Loucy (cell line): ENCODE measurements around the gene CREB3L2.

Experiments
- H2AFZ ChIP-seq: fragments of 200-600 bp; sonication (generic); 2 replicates; pipeline ENCODE4 v1.6.0; 2016; ENCODE audit warnings: antibody characterized with exemption, mild to moderate bottlenecking, low read length, moderate library complexity
- H3F3A ChIP-seq: fragments of 200-600 bp; 2 replicates; pipeline ENCODE4 v1.6.0; 2016; ENCODE audit warnings: antibody characterized with exemption, low read depth, mild to moderate bottlenecking
- H3K27me3 ChIP-seq: fragments of 200-600 bp; sonication (generic); 2 replicates; pipeline ENCODE4 v1.6.1; 2014; ENCODE audit warnings: low read length, mild to moderate bottlenecking; ENCODE audit not compliant: insufficient read depth, poor library complexity, severe bottlenecking
- H3K36me3 ChIP-seq: fragments of 200-600 bp; sonication (generic); 2 replicates; pipeline ENCODE4 v1.6.1; 2016; ENCODE audit warnings: low read length; ENCODE audit not compliant: insufficient read depth
- H3K4me1 ChIP-seq: fragments of 200-600 bp; sonication (generic); 2 replicates; pipeline ENCODE4 v1.5.1; 2014; ENCODE audit warnings: low read length, mild to moderate bottlenecking; ENCODE audit not compliant: insufficient read depth, poor library complexity, severe bottlenecking
- H3K4me2 ChIP-seq: fragments of 200-600 bp; sonication (generic); 2 replicates; pipeline ENCODE4 v1.6.0; 2014; ENCODE audit warnings: antibody characterized with exemption, low read length, low read depth, mild to moderate bottlenecking; ENCODE audit not compliant: poor library complexity, severe bottlenecking
- H3K4me3 ChIP-seq: fragments of 200-600 bp; sonication (generic); 2 replicates; pipeline ENCODE4 v1.5.1; 2014; ENCODE audit warnings: low read length, mild to moderate bottlenecking, mixed read lengths; ENCODE audit not compliant: poor library complexity, severe bottlenecking
- H3K79me2 ChIP-seq: fragments of 200-600 bp; sonication (generic); 2 replicates; pipeline ENCODE4 v1.6.1; 2014; ENCODE audit warnings: low read length; ENCODE audit not compliant: insufficient read depth
- H3K9ac ChIP-seq: fragments of 200-600 bp; sonication (generic); 2 replicates; pipeline ENCODE4 v1.6.0; 2014; ENCODE audit warnings: mild to moderate bottlenecking, low read depth, low read length, moderate library complexity; ENCODE audit not compliant: poor library complexity, severe bottlenecking
- H3K9me2 ChIP-seq: fragments of 200-600 bp; sonication (generic); replicated peaks from 2 replicates; pipeline ENCODE4 v1.6.1; 2016; ENCODE audit warnings: low read depth, low read length, mixed read lengths
- H3K9me3 ChIP-seq: fragments of 200-600 bp; sonication (generic); 2 replicates; pipeline ENCODE4 v1.6.1; 2014; ENCODE audit warnings: mild to moderate bottlenecking, antibody characterized with exemption, low read length, low read depth; ENCODE audit not compliant: insufficient read depth
- H4K20me1 ChIP-seq: fragments of 200-600 bp; sonication (generic); 2 replicates; pipeline ENCODE4 v1.6.0; 2014; ENCODE audit warnings: antibody characterized with exemption, low read length, mild to moderate bottlenecking; ENCODE audit not compliant: insufficient read depth, poor library complexity, severe bottlenecking
- EZH2phosphoT487 ChIP-seq: fragments of 200-600 bp; IDR thresholded peaks from 2 replicates; pipeline ENCODE4 v1.6.1; 2018; ENCODE audit warnings: antibody characterized with exemption, mild to moderate bottlenecking, moderate library complexity, borderline replicate concordance
- TF ChIP-seq, protein P1 (sequence below): fragments of 200-600 bp; sonication (generic); conservative IDR thresholded peaks from 2 replicates; pipeline ENCODE4 v1.5.1; 2014; ENCODE audit warnings: mild to moderate bottlenecking, antibody characterized with exemption, low read length

Gene CREB3L2

DNA sequence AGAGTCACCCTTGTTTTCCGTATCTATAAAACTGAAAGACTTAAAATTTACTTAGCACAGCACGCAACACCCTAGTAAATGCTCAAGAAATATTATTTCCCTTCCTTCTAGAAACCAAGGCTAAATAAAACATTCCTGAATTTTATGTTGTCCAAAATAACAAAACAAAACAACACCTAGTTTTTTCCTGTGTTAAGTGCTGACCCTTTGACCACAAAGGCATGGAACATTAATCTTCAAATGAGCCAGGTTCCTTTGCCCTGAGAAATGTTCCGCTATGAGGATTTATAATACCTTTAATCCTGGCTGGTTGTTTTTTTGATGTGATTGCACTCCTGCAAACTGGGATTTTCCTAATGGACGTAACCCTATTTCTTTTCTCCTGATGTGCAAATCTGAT lies 126.1 kb downstream of the CREB3L2 start:
- Histone ChIP-seq H3K9me2 (no peaks in the 10 kb centered on the region), H3K9ac (no peak overlapping the region), H3K4me2 (no peak overlapping the region), H3K27me3 (no peaks in the 10 kb centered on the region), H3F3A (no peaks in the 10 kb centered on the region), H3K79me2 (no peaks in the 10 kb centered on the region), H3K9me3 (no peaks in the 10 kb centered on the region), H3K4me3 (no peak overlapping the region), H3K36me3 (peaks cover 64% of the 10 kb centered on the region; the same call in 1 of the 2 replicates), H4K20me1 (no peaks in the 10 kb centered on the region), H3K4me1 (no peaks in the 10 kb centered on the region), H2AFZ (no peak overlapping the region)
- TF ChIP-seq, protein P1, sequence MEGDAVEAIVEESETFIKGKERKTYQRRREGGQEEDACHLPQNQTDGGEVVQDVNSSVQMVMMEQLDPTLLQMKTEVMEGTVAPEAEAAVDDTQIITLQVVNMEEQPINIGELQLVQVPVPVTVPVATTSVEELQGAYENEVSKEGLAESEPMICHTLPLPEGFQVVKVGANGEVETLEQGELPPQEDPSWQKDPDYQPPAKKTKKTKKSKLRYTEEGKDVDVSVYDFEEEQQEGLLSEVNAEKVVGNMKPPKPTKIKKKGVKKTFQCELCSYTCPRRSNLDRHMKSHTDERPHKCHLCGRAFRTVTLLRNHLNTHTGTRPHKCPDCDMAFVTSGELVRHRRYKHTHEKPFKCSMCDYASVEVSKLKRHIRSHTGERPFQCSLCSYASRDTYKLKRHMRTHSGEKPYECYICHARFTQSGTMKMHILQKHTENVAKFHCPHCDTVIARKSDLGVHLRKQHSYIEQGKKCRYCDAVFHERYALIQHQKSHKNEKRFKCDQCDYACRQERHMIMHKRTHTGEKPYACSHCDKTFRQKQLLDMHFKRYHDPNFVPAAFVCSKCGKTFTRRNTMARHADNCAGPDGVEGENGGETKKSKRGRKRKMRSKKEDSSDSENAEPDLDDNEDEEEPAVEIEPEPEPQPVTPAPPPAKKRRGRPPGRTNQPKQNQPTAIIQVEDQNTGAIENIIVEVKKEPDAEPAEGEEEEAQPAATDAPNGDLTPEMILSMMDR: no peak
- no peak for TF ChIP-seq EZH2phosphoT487

DNA sequence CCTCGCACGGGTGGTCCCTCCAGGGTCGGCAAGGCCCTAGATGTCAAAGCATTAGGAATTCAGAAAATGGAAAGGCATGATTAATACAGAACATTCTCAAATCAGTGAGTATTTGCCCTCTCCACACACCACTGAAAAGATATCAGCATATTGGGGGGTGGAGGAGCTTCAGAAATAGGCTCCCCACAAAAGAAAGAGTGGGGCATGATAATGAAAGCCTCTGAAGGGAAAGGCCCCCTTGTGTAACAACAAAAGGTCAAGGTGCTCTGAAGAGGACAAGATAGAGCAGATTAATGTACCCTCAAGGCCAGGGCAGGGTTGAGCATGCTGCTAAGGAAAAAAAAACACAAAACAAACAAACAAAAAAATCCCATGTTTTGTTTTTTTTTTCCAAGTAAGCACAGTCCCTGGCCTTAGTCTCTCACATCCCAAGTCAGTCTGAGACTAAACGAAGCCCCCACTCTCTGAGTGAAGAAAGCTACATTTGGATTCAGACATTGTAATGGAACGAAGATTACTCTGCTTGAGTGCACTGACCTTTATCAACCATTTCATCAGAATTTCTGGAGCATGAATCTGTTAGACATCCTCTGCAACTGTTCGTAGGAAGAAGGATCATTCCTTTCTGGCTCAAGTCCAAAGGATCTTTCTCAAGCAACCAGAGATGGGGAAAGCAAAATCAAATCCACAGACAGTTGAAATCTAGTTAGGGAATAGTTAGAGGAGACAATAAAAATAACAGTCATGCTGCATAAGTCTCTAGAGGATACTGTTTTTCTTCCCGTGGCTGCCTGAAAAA lies 127.7 kb downstream of the CREB3L2 start:
- Histone ChIP-seq H3F3A (no peaks in the 10 kb centered on the region), H3K4me3 (no peak overlapping the region), H3K4me2 (no peak overlapping the region), H3K27me3 (no peaks in the 10 kb centered on the region), H3K9ac (no peak overlapping the region), H4K20me1 (no peaks in the 10 kb centered on the region), H3K9me3 (no peaks in the 10 kb centered on the region), H3K79me2 (no peaks in the 10 kb centered on the region), H3K36me3 (peaks cover 48% of the 10 kb centered on the region; the same call in 1 of the 2 replicates), H3K9me2 (no peaks in the 10 kb centered on the region), H3K4me1 (no peaks in the 10 kb centered on the region), H2AFZ (no peak overlapping the region)
- TF ChIP-seq EZH2phosphoT487: no peak
- TF ChIP-seq, protein P1: no peak

DNA sequence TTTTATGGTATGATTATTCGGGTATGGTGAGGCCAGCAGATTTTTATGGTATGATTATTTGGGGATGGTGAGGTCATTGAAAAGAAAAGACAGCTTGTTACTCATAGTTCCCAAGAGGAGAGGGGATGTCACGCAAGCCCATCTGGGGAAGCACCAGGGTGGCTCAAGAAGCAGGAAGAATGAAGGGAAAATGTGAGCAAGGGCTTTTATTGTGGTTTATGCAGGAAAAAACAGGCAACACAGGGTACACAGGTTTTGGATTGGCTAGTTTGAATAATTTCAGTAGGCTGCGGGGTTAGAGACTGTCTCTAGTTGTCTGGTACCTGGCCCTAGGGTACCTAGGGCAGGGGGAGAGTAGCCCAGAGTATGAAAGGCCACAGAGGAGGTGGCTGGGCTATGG lies 128.4 kb downstream of the CREB3L2 start:
- no peaks in the 10 kb centered on the region for H3K27me3 ChIP-seq
- H3K9me2 ChIP-seq: no peaks in the 10 kb centered on the region
- H3K9ac ChIP-seq: no peak overlapping the region
- H2AFZ ChIP-seq: no peak overlapping the region
- no peaks in the 10 kb centered on the region for H4K20me1 ChIP-seq
- TF ChIP-seq EZH2phosphoT487: no peak
- TF ChIP-seq, protein P1: no peak
- H3K4me1 ChIP-seq: no peaks in the 10 kb centered on the region
- H3F3A ChIP-seq: no peaks in the 10 kb centered on the region
- H3K4me3 ChIP-seq: no peak overlapping the region
- no peak overlapping the region for H3K4me2 ChIP-seq
- H3K79me2 ChIP-seq: no peaks in the 10 kb centered on the region
- peaks cover 42% of the 10 kb centered on the region; the same call in 1 of the 2 replicates for H3K36me3 ChIP-seq
- H3K9me3 ChIP-seq: no peaks in the 10 kb centered on the region
